Measurements from ENCODE around the gene ZNF219.

DNA sequence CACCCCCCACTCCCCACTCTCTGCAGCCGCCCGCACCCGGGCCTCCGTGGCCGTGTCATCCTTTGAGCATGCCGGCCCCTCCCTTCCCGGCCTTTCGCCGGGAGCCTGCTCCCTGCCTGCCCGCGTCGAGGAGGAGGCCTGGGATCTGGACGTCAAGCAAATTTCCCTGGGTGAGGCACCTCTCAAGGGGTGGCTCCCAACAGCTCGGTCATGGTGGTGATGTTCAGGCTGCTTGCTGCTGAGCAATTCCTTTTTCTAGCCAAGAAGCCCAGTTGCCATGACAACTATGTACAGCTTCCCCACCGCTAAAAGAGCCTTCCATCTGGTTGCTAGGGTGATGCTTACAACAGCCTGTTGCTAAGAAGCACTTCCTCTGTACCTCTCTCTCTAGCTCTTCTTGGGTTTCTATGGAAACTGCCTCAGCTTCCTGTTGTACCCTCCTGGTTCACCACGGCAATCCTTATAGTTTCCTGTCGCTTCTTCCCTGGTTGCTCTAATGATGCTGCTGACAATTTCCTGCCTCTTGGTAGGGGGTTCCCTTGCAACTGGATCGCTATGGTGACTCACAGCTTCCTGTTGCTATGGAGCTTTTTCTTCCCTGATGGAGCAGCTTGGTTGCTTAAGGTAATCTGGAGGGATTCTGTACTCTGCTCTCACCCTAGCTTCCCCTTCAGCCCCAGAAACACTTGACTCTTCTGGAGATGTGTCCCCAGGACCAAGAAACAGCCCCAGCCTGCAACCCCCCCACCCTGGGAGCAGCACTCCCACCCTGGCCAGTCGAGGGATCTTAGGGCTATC lies 11.0 kb downstream of the ZNF219 start:
- TF ChIP-seq CTCF (IDR thresholded peaks at IDR 0.05): no peak
- no peak for TF ChIP-seq POLR2A (IDR thresholded peaks at IDR 0.05)
